ENCODE data around the gene METTL9.
"Not testable (repeated sequence)": the region's sequence is repeated elsewhere in the genome, so short reads cannot be mapped to it uniquely, and the experiment has no call there.

METTL9 gene

DNA sequence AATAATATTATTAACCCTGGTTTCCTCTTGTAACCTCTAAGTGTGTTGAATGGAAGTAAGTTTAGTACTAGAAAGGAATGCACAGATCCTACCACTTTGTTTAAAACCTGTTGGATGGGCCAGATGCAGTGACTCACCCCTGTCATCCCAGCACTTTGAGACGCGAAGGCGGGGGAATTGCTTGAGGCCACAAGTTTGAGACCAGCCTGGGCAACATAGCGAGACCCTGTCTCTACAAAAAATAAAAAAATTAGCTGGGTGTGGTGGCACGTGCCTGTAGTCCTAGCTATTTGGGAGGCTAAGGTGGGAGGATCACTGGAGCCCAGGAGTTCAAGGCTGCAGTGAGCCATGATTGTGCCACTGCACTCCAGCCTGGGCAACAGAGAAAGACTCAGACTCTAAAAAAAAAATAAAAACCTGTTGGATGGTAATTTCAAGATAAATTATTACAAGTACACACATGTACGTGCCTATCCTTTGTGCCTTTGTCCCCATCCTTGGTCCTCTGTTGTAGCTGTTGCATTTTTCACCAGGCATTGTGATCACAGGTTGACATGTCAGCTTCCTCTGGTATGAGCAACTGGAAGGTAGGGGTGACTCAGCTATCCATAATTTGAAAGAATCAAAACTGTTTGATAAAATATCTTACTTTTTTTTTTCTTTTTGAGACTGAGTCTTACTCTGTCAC lies 30.7 kb upstream of the METTL9 start:
- no peak overlapping the region for H3K4me3 ChIP-seq (ENCODE audit: low read depth, low read length)
- DNase-seq (ENCODE audit: low read depth, low spot score) = no peak
- ChIA-PET POLR2A (no interaction called here), CTCF (interaction anchor here (0.7 to 1.8 kb wide), 7 partner anchors 8 to 1130 kb away, joined by 3 to 10 read pairs (median 4); no protein-coding TSS in a partner anchor)
- TF ChIP-seq, protein P1, sequence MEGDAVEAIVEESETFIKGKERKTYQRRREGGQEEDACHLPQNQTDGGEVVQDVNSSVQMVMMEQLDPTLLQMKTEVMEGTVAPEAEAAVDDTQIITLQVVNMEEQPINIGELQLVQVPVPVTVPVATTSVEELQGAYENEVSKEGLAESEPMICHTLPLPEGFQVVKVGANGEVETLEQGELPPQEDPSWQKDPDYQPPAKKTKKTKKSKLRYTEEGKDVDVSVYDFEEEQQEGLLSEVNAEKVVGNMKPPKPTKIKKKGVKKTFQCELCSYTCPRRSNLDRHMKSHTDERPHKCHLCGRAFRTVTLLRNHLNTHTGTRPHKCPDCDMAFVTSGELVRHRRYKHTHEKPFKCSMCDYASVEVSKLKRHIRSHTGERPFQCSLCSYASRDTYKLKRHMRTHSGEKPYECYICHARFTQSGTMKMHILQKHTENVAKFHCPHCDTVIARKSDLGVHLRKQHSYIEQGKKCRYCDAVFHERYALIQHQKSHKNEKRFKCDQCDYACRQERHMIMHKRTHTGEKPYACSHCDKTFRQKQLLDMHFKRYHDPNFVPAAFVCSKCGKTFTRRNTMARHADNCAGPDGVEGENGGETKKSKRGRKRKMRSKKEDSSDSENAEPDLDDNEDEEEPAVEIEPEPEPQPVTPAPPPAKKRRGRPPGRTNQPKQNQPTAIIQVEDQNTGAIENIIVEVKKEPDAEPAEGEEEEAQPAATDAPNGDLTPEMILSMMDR (IDR thresholded peaks at IDR 0.05; ENCODE audit: insufficient read depth, low read length, missing control alignments) = no peak

DNA sequence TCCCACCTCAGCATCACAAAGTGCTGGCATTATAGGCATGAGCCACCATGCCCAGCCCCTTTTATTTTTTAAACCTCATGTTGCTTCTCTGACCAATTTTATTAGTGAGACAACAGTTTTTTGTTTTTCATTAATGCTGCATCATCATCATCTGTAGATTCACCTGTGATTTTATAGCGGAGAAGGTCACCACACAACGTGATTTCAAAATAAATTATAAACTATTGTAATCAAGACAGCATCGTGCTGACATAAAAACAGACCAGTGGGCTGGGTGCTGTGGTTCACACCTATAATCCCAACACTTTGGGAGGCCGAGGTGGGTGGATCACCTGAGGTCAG lies 28.7 kb upstream of the METTL9 start:
- ChIA-PET CTCF (no interaction called here), POLR2A (no interaction called here)
- H3K4me3 ChIP-seq (ENCODE audit: low read depth, low read length) = no peak overlapping the region
- TF ChIP-seq, protein P1 (IDR thresholded peaks at IDR 0.05; ENCODE audit: insufficient read depth, low read length, missing control alignments) = no peak
- no peak for DNase-seq (ENCODE audit: low read depth, low spot score)

GRCh38 chr16:21573506-21573905 lies 25.9 kb upstream of the METTL9 start:
- H3K4me3 ChIP-seq (ENCODE audit: low read depth, low read length); DNase-seq (ENCODE audit: low read depth, low spot score); POLR2A ChIA-PET: not testable (repeated sequence)
- CTCF ChIA-PET = interaction anchor here (1.2 to 1.6 kb wide), 4 partner anchors 9 to 84 kb away, joined by 3 to 5 read pairs (median 4); no protein-coding TSS in a partner anchor

DNA sequence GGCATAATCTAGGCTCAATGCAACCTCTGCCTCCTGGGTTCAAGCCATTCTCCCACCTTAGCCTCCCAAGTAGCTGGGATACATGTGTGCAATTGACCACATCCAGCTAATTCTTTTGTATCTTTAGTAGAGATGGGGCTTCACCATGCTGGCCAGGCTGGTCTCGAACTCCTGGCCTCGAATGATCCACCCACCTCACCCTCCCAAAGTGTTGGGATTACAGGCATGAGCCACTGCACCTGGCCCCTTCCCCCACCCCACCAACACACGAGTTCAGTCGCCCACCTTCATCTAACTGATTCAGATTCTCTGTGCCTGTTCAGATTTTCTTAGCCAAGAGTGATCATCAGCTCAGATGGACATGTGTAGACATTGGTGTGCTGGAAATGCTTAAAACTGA lies 25.0 kb upstream of the METTL9 start:
- CTCF ChIA-PET = interaction anchor here (1.2 to 1.6 kb wide), 3 partner anchors 9 to 83 kb away, joined by 4 to 5 read pairs (median 4); no protein-coding TSS in a partner anchor
- no peak overlapping the region for H3K4me3 ChIP-seq (ENCODE audit: low read depth, low read length)
- DNase-seq (ENCODE audit: low read depth, low spot score) = no peak
- POLR2A ChIA-PET = no interaction called here
- TF ChIP-seq, protein P1 (IDR thresholded peaks at IDR 0.05; ENCODE audit: insufficient read depth, low read length, missing control alignments) = no peak

DNA sequence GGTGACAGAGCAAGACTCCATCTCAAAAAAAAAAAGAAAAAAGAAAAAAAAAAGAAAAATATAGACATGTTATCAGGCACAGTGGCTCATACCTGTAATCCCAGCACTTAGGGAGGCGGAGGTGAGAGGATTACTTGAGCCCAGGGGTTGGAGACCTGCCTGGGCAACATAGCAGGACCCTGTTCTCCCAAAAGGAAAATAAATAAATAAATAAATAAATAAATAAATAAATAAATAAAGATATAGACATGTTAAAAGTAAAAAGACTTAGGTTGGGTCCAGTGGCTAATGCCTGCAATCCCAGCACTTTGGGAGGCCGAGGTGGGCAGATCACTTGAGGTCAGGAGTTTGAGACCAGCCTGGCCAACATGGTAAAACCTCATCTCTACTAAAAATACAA lies 23.1 kb upstream of the METTL9 start:
- CTCF ChIA-PET = interaction anchor here (2.0 kb wide), 1 partner anchor 16 kb away, joined by 5 read pairs; no protein-coding TSS in a partner anchor
- POLR2A ChIA-PET; H3K4me3 ChIP-seq (ENCODE audit: low read depth, low read length); DNase-seq (ENCODE audit: low read depth, low spot score): not testable (repeated sequence)

DNA sequence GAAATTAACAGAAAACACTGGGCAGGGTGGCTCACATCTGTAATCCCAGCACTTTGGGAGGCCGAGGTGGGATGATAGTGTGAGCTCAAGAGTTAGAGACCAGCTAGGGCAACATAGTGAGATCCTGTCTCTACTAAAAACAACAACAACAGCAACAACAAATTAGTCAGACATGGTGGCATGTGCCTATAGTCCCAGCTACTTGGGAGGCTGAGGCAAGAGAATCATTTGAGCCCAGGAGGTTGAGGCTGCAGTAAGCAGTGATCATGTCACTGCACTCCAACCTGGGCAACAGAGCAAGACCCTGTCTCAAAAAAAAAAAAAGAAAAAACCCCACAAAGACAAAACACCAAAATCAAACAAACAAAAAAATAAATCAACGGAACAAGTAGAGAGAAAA lies 21.9 kb upstream of the METTL9 start:
- H3K4me3 ChIP-seq (ENCODE audit: low read depth, low read length); DNase-seq (ENCODE audit: low read depth, low spot score); POLR2A ChIA-PET: not testable (repeated sequence)
- CTCF ChIA-PET = interaction anchor here (2.0 kb wide), 1 partner anchor 17 kb away, joined by 5 read pairs; no protein-coding TSS in a partner anchor

- POLR2A ChIA-PET; H3K4me3 ChIP-seq (ENCODE audit: low read depth, low read length); DNase-seq (ENCODE audit: low read depth, low spot score): not testable (repeated sequence)
- CTCF ChIA-PET = interaction anchor here (0.7 to 2.0 kb wide), 2 partner anchors 18 to 1214 kb away, joined by 3 to 5 read pairs; no protein-coding TSS in a partner anchor
These were observed 21.1 kb upstream of the METTL9 start for GRCh38 chr16:21578311-21578710.

DNA sequence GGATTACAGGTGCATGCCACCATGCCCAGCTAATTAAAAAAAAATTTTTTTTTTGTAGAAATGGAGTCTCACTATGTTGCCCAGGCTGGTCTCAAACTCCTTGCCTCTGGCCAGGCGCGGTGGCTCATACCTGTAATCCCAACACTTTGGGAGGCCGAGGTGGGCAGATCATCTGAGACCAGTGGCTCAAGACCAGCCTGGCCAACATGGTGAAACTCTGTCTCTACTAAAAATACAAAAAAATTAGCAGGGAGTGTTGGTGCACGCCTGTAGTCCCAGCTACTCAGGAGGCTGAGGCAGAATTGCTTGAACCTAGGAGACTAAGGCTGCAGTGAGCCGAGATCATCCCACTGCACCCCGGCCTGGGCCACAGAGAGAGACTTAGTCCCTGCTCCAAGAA lies 19.2 kb upstream of the METTL9 start:
- CTCF ChIA-PET = interaction anchor here (0.8 to 1.9 kb wide), 3 partner anchors 16 to 1118 kb away, joined by 3 to 4 read pairs (median 3); no protein-coding TSS in a partner anchor
- POLR2A ChIA-PET; DNase-seq (ENCODE audit: low read depth, low spot score); H3K4me3 ChIP-seq (ENCODE audit: low read depth, low read length): not testable (repeated sequence)

- ChIA-PET POLR2A (no interaction called here), CTCF (interaction anchor here (0.9 to 6.8 kb wide), 8 partner anchors 9 to 132 kb away, joined by 3 to 102 read pairs (median 4); no protein-coding TSS in a partner anchor)
- H3K4me3 ChIP-seq (ENCODE audit: low read depth, low read length) = no peak overlapping the region
- no peak for DNase-seq (ENCODE audit: low read depth, low spot score)
- TF ChIP-seq, protein P1 (IDR thresholded peaks at IDR 0.05; ENCODE audit: insufficient read depth, low read length, missing control alignments) = no peak
These were observed 18.6 kb upstream of the METTL9 start for GRCh38 chr16:21580807-21581206.

All from AG04449 (cell line).